Posterior vena cava (tissue), 2 donors: ENCODE data around the gene SLC26A5. TPM values are rescaled to one million over a fixed set of nuclear protein-coding genes. Genes with fewer than 3 reads are reported as not detected.

Source experiments
- DNase-seq: peaks from one replicate; pipeline ENCODE4 v3.0.0-alpha.2; 2020; ENCODE audit warnings: low spot score
- intact Hi-C, 2 donors: fragments of 100-400 bp; cut with DNase I; formaldehyde crosslinking; loops; one replicate each; pipeline versions ENCODE4 v1.14.1 to v1.14.2; 2022 to 2023
- total RNA-seq, 2 donors: library from RNA; stranded (reverse); fragmentation: NEBNext Ultra II Directional; extraction: Animal tissue kit (Norgen Biotek cat#: 25700); gene quantifications; one replicate each; pipeline ENCODE4 v1.2.1, GENCODE V29; 2021
- donor health status: DM: yes; HTN: yes; CAD: no.
- donor health status: DM: yes; HTN: yes; CAD: no.

The SLC26A5 gene
- total RNA-seq, 2 donors from 2014 or later, result not detected

GRCh38 chr7:103373866-103374643 is 72.0 kb downstream of the SLC26A5 start:
- intact Hi-C loops, result no loop called here
- no peak for DNase-seq

GRCh38 chr7:103369432-103369831 is 76.6 kb downstream of the SLC26A5 start:
- intact Hi-C loops, result no loop called here
- no peak for DNase-seq

DNA sequence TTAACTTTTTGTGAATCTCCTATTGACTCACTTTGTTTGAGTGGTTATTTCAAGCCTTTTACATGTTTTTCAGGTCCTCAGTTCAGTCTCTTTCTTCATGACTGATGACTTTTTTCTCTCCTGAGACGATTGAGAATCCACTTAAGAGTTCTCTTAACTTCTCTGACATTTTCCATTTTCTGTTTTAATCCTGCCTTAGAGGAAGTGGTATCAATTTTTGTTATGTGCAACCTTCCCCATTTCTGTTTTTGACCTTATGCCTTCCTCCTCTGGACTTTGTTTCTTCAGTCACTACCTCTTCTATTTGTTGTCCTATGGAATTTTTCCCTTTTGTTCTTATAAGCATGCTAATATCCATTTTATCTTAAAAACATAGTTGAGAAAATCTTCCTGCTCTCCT is 96.2 kb downstream of the SLC26A5 start:
- intact Hi-C loops, result loop anchor here in 1 of 2 donors (10.0 kb wide), 1 partner anchor 1065 kb away; the partner anchor contains the start of gene SH2B2
- DNase-seq, result no peak

- intact Hi-C loops, result loop anchor here in 1 of 2 donors (10.0 kb wide), 1 partner anchor 1064 kb away; the partner anchor contains the start of gene SH2B2
- DNase-seq, result no peak
These were observed 97.0 kb downstream of the SLC26A5 start for GRCh38 chr7:103348959-103349358.

DNA sequence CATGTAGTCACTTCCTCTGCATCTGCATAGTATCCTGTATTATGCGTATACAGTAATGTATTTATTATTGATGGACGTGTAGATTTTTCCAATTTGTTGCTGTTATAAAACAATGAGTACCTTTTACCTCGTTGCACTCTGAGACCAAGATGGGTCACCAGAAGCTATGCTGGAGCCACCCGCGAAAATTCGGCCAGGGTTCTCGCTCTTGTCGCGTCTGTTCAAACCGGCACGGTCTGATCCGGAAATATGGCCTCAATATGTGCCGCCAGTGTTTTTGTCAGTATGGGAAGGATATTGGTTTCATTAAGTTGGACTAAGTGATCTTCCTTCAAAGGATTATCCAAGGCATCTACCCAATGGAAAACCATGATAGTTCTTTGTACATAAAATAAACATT is 97.6 kb downstream of the SLC26A5 start:
- intact Hi-C loops, result loop anchor here in 1 of 2 donors (10.0 kb wide), 1 partner anchor 1064 kb away; the partner anchor contains the start of gene SH2B2
- no peak for DNase-seq

DNA sequence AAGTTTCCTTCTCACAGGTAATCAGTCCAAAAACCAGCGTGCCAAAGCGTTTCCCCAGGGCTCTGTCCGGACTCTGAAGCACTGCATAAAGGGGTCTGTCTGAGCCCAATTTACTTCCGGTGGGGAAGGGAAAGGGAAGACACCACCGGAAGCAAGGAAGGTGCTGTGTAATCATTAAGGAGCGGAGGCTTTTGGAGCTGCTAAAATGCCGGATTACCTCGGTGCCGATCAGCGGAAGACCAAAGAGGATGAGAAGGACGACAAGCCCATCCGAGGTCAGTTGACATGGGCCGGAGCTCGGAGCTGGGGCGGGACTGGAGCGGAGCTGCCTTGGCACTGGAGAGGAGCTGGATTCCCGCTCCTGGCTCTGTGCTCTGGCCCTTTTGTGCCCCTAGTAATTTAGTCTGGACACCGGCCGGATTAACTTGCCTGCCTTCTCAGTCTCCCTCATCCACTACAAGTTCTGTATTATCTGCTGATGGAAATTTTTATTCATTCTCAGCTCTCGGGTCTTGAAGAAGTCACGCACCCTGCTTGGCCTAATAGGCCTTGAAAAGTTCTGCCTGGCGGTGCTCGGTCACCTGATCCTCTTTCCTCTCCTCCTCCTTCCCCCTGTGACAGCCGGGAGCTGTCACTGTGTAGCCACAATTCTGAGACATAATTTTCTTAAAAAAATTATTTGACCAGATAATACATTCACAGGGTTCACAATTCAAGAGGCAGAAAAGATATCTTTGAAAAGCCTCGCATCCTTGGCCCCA is 98.3 kb downstream of the SLC26A5 start, which contains the start of gene PSMC2:
PSMC2 (plus strand) TSS at position 137 of the 761 bp plus-strand sequence; CDS start at position 206, 69 bp downstream.
- intact Hi-C loops, result loop anchor here in 1 of 2 donors (10.0 kb wide), 1 partner anchor 1063 kb away; the partner anchor contains the start of gene SH2B2
- peak; percentile 91 for DNase-seq

- no peak for DNase-seq
- intact Hi-C loops, result loop anchor here in 1 of 2 donors (10.0 kb wide), 1 partner anchor 1062 kb away; the partner anchor contains the start of gene SH2B2
These were observed 99.6 kb downstream of the SLC26A5 start for GRCh38 chr7:103346396-103346795.

GRCh38 chr7:103344453-103345149 is 101.4 kb downstream of the SLC26A5 start, which contains the start of gene DNAJC2:
Gene DNAJC2, minus strand, starts transcription at chr7:103344767. Its CDS starts 145 bp downstream, at chr7:103344622.
- intact Hi-C loops, result loop anchor here in 1 of 2 donors (10.0 kb wide), 1 partner anchor 1060 kb away; the partner anchor contains the start of gene SH2B2
- DNase-seq, result peak; percentile 95

DNA sequence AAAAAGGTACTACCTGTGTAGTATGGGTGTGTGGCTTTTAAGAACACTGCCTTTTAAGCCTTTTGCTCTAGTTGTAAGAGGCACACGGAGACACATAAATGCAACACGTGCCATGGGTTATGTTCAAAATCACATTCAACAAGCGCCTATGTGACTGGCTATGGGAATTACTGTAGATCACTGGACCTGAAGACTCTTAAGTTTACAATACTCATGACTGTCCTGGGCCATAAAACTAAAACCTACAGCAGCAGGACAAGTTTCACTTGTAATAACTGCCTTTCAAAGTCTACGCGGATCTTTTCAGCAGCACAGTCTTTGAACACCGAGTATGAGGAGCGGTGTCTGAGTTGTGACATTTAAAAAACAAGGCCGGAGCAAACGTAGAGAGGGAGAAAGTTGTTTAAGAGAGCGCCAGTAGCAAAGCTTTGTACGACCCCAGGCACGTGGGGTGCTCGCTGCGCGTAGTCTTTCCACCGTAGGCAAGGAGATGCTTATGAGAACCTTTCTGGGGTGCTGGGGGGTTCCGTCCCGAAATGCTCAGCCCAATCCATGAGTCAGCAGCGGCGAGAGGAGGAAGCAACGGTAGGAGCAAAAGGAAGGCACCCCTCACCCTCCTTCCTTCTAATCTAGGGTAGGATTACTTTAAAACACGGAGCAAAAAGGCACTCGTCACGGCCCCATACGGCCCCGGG is 102.1 kb downstream of the SLC26A5 start:
- DNase-seq, result no peak
- intact Hi-C loops, result loop anchor here in 1 of 2 donors (10.0 kb wide), 1 partner anchor 1059 kb away; the partner anchor contains the start of gene SH2B2

DNA sequence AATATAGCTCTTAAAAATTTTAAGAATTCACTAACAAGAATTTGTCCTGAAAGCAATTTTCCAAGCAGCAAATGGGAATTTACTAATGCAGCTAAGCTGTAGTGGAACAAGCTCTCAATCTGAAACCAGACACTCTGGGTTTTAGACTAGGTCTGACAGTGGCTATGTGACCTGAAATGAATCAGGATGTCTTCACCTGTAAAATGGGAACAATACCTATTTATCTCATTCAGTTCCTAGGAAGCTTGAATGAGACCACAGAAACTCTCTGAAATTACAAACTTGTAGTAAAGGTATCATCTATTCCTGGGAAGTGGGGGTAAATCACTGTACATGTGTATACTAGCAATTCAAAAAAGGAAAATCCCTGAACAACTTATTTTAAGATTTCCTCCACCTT is 102.7 kb downstream of the SLC26A5 start:
- no peak for DNase-seq
- intact Hi-C loops, result loop anchor here in 1 of 2 donors (10.0 kb wide), 1 partner anchor 1059 kb away; the partner anchor contains the start of gene SH2B2

DNA sequence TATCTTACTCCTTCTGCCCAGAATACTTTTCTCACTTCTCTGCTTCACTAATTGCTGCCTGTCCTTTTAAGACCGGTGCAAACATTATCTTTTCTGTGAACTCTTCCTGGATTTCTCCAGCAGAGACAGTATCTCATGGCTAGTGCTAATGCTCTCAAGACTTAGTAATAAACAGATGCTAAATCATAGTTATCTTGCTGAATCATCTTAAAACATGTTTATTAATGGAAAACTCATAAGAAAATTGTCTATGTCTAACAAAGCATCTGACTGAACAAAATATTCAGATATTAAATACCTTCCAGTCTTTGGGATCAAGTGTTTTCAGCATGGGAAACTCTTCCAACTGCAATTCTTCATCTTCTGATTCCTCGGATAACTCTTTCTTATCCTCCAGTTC is 104.5 kb downstream of the SLC26A5 start:
- DNase-seq, result no peak
- intact Hi-C loops, result loop anchor here in 1 of 2 donors (10.0 kb wide), 1 partner anchor 1057 kb away; the partner anchor contains the start of gene SH2B2

DNA sequence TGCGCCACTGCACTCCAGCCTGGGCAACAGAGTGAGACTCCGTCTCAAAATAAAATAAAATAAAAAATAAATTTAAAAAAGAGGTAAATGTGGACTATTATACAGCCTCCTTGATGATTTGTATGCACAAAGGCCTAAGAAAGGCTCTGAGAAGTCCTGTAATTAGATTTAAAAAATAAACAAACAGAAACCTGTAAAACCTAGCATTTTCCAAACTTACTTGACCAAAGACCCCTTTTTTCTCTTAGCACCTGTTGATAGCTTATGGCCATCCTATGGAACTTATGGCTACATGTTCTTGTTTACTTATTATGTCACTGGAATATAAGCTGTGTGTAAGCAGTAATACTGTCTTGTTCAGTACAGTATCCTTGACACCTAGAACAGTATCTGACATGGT is 107.1 kb downstream of the SLC26A5 start:
- intact Hi-C loops, result no loop called here
- DNase-seq, result no peak

- intact Hi-C loops, result no loop called here
- no peak for DNase-seq
These were observed 109.2 kb downstream of the SLC26A5 start for GRCh38 chr7:103336761-103337160.

GRCh38 chr7:103325744-103326143 is 120.3 kb downstream of the SLC26A5 start:
- DNase-seq, result no peak
- intact Hi-C loops, result no loop called here
